HG02610 (cell line): Measurements from ENCODE around the gene NLRP3.
A peak's percentile ranks its signal among the peaks of the same experiment; 100 is the strongest.
"Not testable (repeated sequence)": the region's sequence is repeated elsewhere in the genome, so short reads cannot be mapped to it uniquely, and the experiment has no call there.

Source experiments
- ATAC-seq: cut with Tn5 transposase; IDR thresholded peaks from one replicate; pipeline ENCODE4 v1.9.1; 2021; ENCODE audit warnings: mild to moderate bottlenecking, moderate library complexity; ENCODE audit not compliant: unreplicated experiment

NLRP3 gene

GRCh38 chr1:247390116-247390791 is 25.7 kb upstream of the NLRP3 start:
- peak; percentile 100 for ATAC-seq

DNA sequence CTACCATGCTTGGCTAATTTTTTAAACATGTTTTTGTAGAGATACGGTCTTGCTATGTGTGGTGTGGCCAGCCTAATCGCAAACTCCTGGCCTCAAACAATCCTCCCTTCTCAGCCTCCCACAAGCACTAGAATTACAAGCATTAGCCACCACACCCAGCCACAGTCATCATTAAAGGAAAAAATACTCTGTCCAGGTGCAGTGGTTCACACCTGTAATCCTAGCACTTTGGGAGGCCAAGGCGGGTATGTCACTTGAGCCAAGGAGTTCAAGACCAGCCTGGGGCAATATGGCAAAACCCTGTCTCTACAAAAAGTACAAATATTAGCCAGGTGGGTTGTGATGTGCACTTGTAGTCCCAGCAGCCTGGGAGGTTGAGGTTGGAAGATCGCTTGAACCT is 25.0 kb upstream of the NLRP3 start:
- ATAC-seq: no peak

DNA sequence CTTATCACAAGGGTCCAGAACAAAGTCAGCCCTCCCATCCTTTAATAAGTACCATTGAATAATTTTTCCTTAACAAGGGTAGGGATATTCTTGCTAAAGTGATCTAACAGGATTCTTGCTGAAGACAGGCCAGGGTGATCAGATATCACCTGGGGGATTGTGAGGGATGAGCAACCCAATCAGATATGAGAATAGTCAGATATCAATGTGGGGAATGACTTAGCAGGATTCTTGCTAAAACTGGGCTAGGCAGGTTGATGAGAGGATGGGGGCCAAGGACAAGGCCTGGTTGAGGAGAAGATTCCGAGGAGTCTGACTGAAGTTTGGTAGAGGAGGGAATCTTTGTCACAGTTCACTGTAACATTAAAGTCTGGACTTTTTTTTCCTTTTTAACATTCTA is 23.9 kb upstream of the NLRP3 start:
- no peak for ATAC-seq

GRCh38 chr1:247395075-247395474 is 20.9 kb upstream of the NLRP3 start:
- not testable (repeated sequence) for ATAC-seq

DNA sequence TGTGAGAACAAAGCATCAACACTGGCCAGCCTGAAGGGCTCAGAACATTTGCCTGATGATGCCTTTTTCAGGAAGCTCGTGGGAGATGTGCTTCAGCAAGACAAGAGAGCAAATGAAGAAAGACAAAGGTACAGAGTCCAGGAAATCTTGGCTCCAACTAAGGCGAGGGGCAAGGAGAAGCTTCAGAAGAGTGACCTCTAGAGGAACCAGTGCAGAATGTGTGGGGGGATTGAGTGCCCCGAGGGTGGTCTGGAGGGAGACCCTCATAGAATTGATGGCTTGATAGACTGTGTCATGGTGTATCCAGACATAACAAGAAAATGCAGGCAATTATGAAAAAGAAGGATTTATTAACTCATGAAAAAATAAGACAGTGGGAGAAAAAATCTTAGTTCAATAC is 15.3 kb upstream of the NLRP3 start:
- ATAC-seq: no peak

DNA sequence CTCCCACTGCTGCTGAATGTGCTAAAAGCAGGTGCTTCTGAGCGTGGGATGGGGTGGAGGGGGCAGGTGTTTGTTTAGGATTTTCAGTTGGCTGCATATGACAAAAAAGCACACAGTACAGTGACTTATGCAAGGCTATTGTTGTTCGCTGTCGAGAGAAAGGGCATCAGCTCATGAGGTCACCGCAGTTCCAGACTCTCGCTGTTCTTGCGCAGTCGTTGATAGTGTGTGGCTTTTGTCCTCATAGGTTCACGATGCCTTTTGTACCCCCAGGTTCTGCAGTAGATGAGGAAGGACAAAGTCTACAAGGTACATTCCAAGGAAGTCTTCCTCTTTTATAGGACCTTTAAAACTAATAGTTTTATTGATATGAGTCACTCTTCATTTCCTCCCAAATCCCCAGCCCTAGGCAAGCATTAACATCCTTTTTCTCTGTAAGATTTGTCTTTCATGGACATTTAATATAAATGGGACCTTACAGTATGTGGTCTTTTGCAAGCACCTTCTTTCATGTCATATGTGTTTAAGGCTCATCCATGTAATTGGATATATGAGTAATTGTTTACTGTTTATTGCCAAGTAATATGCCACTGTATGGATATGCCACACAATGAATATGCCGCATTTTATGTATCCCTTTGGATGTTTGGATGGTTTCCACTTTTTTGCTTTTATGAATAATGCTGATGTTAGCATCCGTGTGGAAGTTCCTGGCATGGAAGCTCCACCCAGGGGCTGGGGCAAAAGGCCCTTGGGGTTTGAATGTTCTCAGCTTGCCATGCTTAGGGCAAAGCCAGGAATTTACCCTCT is 14.5 kb upstream of the NLRP3 start:
- no peak for ATAC-seq

DNA sequence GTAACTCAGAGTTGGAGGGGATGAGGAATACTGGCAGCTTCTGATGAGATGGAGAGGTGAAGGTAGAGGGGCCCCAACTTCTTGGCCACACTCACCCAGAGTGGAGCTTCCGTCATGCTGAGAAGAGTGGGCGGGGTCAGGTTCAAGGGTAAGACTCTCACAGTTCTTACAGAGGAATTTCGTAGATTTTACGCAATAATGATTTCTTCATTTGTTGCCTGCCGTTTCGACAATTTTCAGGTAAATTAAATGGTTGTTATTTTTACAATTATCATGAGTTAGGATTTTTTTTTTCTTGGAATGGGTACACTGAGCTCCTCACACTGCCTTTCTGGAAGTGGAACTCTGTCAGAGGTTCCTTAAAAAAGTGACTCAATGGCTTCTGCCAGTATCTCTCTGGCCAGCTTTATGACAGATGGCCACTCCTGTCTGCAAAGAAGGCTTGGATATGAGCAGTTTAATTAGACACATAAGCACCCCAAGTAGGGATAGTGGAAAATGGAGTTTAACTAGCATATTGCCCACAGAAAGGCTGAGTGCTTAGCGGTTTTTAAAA is 13.8 kb upstream of the NLRP3 start:
- no peak for ATAC-seq

- ATAC-seq: no peak
Observed at GRCh38 chr1:247406014-247406656, 9.8 kb upstream of the NLRP3 start.

- ATAC-seq: peak; percentile 72
Observed at GRCh38 chr1:247407180-247407616, 8.8 kb upstream of the NLRP3 start.

GRCh38 chr1:247408100-247408499 is 7.9 kb upstream of the NLRP3 start:
- no peak for ATAC-seq

- ATAC-seq: peak; percentile 87
Observed at GRCh38 chr1:247409869-247410544, 6.0 kb upstream of the NLRP3 start.

DNA sequence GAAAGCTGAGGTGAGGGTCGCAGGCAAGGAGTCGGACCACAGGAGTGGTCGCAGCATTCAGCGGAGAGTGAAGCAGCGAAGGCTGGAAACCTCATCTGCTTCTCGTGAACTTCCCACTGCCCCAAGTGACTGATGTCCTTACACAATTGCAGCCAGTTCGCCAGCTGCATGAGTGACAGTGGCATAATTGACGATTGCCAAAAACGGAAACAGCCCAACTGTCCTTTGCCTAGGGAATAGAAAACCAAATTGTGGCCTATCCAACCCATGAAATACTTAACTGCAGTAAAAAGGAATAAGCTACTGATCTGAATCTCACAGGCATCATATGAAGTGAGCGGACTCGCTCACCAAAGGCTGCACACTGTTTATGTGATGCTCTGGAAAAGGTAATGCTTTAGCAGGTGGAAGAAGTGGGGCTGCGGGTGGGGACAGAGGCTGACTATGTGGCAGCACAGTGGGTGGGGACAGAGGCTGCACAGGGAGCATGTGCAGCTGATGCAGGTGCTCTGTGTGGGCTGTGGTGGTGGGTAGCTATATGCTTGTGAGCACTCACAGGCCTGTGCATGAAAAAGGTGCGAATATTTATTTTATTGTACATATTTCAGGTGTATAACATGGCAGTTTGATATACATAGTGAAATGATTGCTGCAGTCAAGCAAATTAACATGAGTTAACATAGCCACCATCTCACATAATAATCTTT is 4.2 kb upstream of the NLRP3 start:
- no peak for ATAC-seq

DNA sequence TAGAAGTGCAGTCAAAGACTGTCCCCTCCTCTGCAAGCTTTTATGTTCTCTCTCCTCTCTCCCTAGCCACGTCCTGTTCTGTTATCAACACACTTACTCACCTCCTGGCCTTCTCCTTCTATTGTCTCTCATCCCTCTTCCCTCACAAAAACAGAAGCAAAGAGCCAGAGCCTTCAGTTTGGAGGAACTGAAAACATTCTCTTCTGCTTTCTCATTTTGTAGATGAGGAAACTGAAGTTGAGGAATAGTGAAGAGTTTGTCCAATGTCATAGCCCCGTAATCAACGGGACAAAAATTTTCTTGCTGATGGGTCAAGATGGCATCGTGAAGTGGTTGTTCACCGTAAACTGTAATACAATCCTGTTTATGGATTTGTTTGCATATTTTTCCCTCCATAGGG is 1.9 kb downstream of the NLRP3 start:
- no peak for ATAC-seq

- ATAC-seq: no peak
Observed at GRCh38 chr1:247419336-247419735, 3.4 kb downstream of the NLRP3 start.

- ATAC-seq: no peak
Observed at GRCh38 chr1:247421074-247421473, 5.1 kb downstream of the NLRP3 start.

- no peak for ATAC-seq
Observed at GRCh38 chr1:247429496-247429895, 13.5 kb downstream of the NLRP3 start.

DNA sequence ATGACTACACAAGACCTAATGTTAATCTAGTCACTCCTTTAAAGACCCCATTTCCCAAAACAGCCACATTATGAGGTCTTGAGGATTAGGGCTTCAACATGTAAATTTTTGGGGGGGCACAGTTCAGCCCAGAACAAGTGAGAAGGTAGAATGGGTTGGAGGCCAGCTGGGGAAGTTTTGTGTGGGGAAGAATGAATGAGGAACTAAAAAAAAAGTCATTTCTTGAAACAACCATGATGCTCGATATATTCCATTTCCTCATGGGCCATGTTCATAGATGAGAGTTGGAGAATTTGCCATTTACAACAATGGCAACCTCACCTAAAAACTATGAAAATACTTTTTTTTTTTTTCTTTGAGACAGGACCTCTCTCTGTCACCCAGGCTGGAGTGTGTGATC is 14.5 kb downstream of the NLRP3 start:
- ATAC-seq: no peak

GRCh38 chr1:247431643-247432042 is 15.7 kb downstream of the NLRP3 start:
- ATAC-seq: no peak

GRCh38 chr1:247434005-247434404 is 18.0 kb downstream of the NLRP3 start:
- ATAC-seq: no peak

- peak; percentile 47 for ATAC-seq
Observed at GRCh38 chr1:247435030-247435758, 19.2 kb downstream of the NLRP3 start.
